NCI-H2171 (cell line): ENCODE data around the gene CDC5L.

Experiments used
- DNase-seq: peaks from one replicate; lab custom pipeline; 2025; lab: John Stamatoyannopoulos, UW

Gene CDC5L

GRCh38 chr6:44499609-44500008, 112.1 kb downstream of the CDC5L start:
- DNase-seq, result no peak
